ENCODE data around the gene ATP10A. TPM values are rescaled to one million over a fixed set of nuclear protein-coding genes. Genes with fewer than 3 reads are reported as not detected.

The ATP10A gene
- total and polyA plus RNA-seq, 2 of the 8 experiments (the other 6 are each of a cell fraction or from before 2014, with no cell fraction given): 2.0 to 2.8 TPM

DNA sequence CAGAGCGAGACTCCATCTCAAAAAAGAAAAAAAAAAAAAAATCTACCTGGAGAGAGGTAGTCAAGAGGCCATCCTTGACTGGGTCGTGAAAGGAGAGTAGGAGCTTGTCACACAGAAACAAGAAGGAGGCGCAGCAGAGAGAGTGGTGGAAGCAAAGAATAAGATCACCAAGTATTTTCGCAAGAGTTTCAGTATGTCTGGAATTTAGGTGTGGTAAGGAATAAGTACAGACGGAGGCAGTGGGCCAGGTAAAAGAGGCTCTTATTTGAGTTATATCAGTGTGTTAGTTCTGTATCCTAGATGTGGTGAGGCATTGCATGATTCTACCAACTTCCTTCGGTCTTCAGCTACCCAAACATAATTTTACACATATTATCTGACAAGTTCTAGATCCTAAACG, 14.6 kb upstream of the ATP10A start (continued):
- TF ChIP-seq EZH2 (IDR thresholded peaks at IDR 0.05; ENCODE audit: low read depth, low read length, severe bottlenecking) (no peak), YY1 (IDR thresholded peaks at IDR 0.05; ENCODE audit: low read depth, low read length) (no peak), FOSL1 (IDR thresholded peaks at IDR 0.05; ENCODE audit: insufficient read depth, low read depth, low read length) (no peak)

Data from H1 (cell line).